ENCODE results near the gene FCRL3. TPM values are rescaled to one million over a fixed set of nuclear protein-coding genes. Genes with fewer than 3 reads are reported as not detected.

FCRL3 gene
- total RNA-seq, 1 experiment from 2014 or later, result not detected

DNA sequence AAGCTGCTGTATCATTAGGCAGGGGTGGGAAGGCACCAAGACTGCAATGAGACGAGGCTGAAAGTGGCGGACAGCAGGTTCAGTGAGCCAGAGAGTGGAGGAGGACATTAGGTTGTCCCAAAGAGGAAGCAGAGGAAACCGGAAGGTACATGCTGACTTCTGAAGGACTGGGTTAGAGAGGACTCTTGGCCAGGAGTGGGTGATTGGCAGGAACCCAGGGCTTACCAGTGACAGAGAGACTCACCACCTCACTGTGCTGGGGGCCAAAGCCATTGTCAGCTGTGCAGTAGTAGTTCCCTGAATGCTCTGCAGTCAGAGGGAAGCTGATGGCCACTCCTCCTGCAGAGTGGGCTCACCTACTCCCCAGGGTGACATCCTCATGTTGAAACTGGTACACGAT lies 60.8 kb downstream of the FCRL3 start:
- Histone ChIP-seq H3K27ac (no peak overlapping the region), H3K9me2 (ENCODE audit: insufficient read depth) (no peaks in the 10 kb centered on the region), H3K27me3 (ENCODE audit: insufficient read depth, low read depth) (no peaks in the 10 kb centered on the region), H3F3A (ENCODE audit: insufficient read depth, low read depth) (no peaks in the 10 kb centered on the region), H3K4me1 (replicated peaks; ENCODE audit: insufficient read depth) (no peaks in the 10 kb centered on the region), H3K4me2 (no peak overlapping the region), H4K20me1 (ENCODE audit: insufficient read depth) (no peaks in the 10 kb centered on the region), H2AFZ (no peak overlapping the region), H3K4me3 (no peak overlapping the region), H3K79me2 (ENCODE audit: low read depth) (no peaks in the 10 kb centered on the region), H3K36me3 (ENCODE audit: low read depth) (no peaks in the 10 kb centered on the region), H3K9me3 (ENCODE audit: insufficient read depth, low read depth) (no peaks in the 10 kb centered on the region)
- TF ChIP-seq CTCF (conservative IDR thresholded peaks at IDR 0.05), result no peak
- no peak for TF ChIP-seq EZH2 (IDR thresholded peaks at IDR 0.05; ENCODE audit: low read depth)
- ChIA-PET POLR2A (ENCODE audit: unreplicated experiment) (no interaction called here), CTCF (no interaction called here)
- BruUV-seq (replicated peaks), result no TSS peak
- no peak for DNase-seq
- intact Hi-C loops (cut with micrococcal nuclease; ENCODE audit: unreplicated experiment), result no loop called here

DNA sequence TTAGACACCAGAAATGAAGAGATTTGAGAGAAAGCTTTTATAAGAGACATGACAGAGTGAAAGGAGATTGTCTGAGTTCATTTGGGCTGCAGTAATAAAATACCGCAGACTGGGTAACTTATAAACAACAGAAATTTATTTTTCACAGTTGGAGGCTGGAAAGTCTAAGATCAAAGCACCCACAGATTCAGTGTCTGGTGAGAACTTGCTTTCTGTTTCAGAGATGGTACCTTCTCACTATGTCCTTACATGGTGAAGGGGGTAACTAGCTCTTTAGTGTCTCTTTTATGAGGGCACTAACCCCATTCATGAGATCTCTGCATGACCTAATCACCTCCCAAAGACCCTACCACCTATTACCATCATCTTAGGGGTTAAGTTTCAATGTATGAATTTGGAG lies 71.8 kb downstream of the FCRL3 start:
- no peaks in the 10 kb centered on the region for H3K4me1 ChIP-seq (replicated peaks; ENCODE audit: insufficient read depth)
- H3K27me3 ChIP-seq (ENCODE audit: insufficient read depth, low read depth), result peaks cover 10% of the 10 kb centered on the region; the same call in 1 of the 2 replicates
- H3K4me3 ChIP-seq, result no peak overlapping the region
- H2AFZ ChIP-seq, result no peak overlapping the region
- no peak overlapping the region for H3K27ac ChIP-seq
- no peaks in the 10 kb centered on the region for H3K9me2 ChIP-seq (ENCODE audit: insufficient read depth)
- intact Hi-C loops (cut with micrococcal nuclease; ENCODE audit: unreplicated experiment), result no loop called here
- no peaks in the 10 kb centered on the region; the same call in 1 of the 2 replicates for H3K9me3 ChIP-seq (ENCODE audit: insufficient read depth, low read depth)
- no TSS peak for BruUV-seq (replicated peaks)
- H4K20me1 ChIP-seq (ENCODE audit: insufficient read depth), result no peaks in the 10 kb centered on the region; the same call in 1 of the 2 replicates
- TF ChIP-seq EZH2 (IDR thresholded peaks at IDR 0.05; ENCODE audit: low read depth), result no peak
- no peak overlapping the region for H3K4me2 ChIP-seq
- H3F3A ChIP-seq (ENCODE audit: insufficient read depth, low read depth), result no peaks in the 10 kb centered on the region
- DNase-seq, result no peak
- ChIA-PET POLR2A (ENCODE audit: unreplicated experiment) (no interaction called here), CTCF (no interaction called here)
- H3K36me3 ChIP-seq (ENCODE audit: low read depth), result no peaks in the 10 kb centered on the region
- H3K79me2 ChIP-seq (ENCODE audit: low read depth), result no peaks in the 10 kb centered on the region

Other genes with a start within 250 kb of the FCRL3 start
- gene FCRL5, start 148.3 kb downstream of the FCRL3 start, total RNA-seq (2021), result not detected in 2 replicates
- gene FCRL4, start 102.7 kb downstream of the FCRL3 start, total RNA-seq (2021), result not detected in 2 replicates
- not detected in 2 replicates for gene FCRL2, start 76.4 kb upstream of the FCRL3 start, total RNA-seq (2021)
- gene FCRL1, start 119.4 kb upstream of the FCRL3 start, total RNA-seq (2021), result not detected in 2 replicates
- not detected in 2 replicates for gene CD5L, start 141.0 kb upstream of the FCRL3 start, total RNA-seq (2021)

Measured in PC-9 (cell line).